Keratinocyte (primary cell): ENCODE data around the gene PPARGC1A.

Source experiments
- EZH2 ChIP-seq: IDR thresholded peaks from one replicate; pipeline ENCODE4 v1.6.1; 2012; ENCODE audit warnings: inconsistent platforms, mild to moderate bottlenecking, low read length, moderate library complexity
- TF ChIP-seq, protein P1 (sequence below), 3 experiments: IDR thresholded peaks in 1 of 3; conservative IDR thresholded peaks in 1 of 3; optimal IDR thresholded peaks in 1 of 3; 2 replicates in 2 of 3; 3 replicates in 1 of 3; pipeline versions ENCODE3 to v1.5.1; 2011; ENCODE audit warnings: low read length in 3 of 3, mild to moderate bottlenecking in 3 of 3, moderate library complexity in 2 of 3, control low read depth in 1 of 3, inconsistent platforms in 1 of 3; ENCODE audit not compliant: insufficient read depth in 2 of 3; ENCODE audit errors: extremely low read depth in 1 of 3

- TF ChIP-seq, protein P1, sequence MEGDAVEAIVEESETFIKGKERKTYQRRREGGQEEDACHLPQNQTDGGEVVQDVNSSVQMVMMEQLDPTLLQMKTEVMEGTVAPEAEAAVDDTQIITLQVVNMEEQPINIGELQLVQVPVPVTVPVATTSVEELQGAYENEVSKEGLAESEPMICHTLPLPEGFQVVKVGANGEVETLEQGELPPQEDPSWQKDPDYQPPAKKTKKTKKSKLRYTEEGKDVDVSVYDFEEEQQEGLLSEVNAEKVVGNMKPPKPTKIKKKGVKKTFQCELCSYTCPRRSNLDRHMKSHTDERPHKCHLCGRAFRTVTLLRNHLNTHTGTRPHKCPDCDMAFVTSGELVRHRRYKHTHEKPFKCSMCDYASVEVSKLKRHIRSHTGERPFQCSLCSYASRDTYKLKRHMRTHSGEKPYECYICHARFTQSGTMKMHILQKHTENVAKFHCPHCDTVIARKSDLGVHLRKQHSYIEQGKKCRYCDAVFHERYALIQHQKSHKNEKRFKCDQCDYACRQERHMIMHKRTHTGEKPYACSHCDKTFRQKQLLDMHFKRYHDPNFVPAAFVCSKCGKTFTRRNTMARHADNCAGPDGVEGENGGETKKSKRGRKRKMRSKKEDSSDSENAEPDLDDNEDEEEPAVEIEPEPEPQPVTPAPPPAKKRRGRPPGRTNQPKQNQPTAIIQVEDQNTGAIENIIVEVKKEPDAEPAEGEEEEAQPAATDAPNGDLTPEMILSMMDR (optimal IDR thresholded peaks at IDR 0.05 in 1 of 3, IDR thresholded peaks at IDR 0.05 in 1 of 3, conservative IDR thresholded peaks at IDR 0.05 in 1 of 3; ENCODE audit: extremely low read depth in 1 of 3, insufficient read depth in 2 of 3, low read length in 3 of 3) = peak in 1 of 3 experiments; percentile 20
- TF ChIP-seq EZH2 = no peak
Measured at GRCh38 chr4:23934223-23934622, 44.4 kb upstream of the PPARGC1A start.
